GM21619 (cell line): ENCODE data around the gene KCNV2.

Source experiments
- ATAC-seq: cut with Tn5 transposase; IDR thresholded peaks from one replicate; pipeline ENCODE4 v1.9.1; 2021; ENCODE audit not compliant: unreplicated experiment

The KCNV2 gene

DNA sequence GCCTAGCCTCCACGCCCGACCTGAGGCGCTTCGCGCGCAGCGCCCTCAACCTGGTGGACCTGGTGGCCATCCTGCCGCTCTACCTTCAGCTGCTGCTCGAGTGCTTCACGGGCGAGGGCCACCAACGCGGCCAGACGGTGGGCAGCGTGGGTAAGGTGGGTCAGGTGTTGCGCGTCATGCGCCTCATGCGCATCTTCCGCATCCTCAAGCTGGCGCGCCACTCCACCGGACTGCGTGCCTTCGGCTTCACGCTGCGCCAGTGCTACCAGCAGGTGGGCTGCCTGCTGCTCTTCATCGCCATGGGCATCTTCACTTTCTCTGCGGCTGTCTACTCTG lies 1.4 kb downstream of the KCNV2 start:
- ATAC-seq = no peak

GRCh38 chr9:2720179-2720654 lies 2.9 kb downstream of the KCNV2 start:
- no peak for ATAC-seq

DNA sequence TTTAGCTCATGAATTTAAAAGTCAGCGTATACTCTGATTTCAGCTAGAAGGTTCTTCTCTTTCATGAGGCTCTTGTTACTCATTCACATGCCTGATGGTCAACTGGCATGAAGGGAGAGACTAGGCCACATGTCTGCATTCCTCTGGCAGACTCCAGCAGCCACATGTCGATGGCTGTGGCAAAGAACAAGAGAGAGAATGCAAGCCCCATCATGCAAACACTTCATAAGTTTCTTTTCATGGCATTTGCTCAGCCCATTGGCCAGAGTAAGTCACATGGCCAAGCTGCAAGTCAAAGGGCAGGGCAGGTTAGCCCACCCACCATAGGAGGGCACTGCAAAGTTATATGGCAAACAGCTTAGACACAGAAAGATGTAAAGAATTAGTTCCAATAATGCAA lies 5.4 kb downstream of the KCNV2 start:
- ATAC-seq = no peak

GRCh38 chr9:2723376-2724065 lies 6.2 kb downstream of the KCNV2 start:
- no peak for ATAC-seq

- ATAC-seq = no peak
These were observed 7.8 kb downstream of the KCNV2 start for GRCh38 chr9:2725126-2725525.

DNA sequence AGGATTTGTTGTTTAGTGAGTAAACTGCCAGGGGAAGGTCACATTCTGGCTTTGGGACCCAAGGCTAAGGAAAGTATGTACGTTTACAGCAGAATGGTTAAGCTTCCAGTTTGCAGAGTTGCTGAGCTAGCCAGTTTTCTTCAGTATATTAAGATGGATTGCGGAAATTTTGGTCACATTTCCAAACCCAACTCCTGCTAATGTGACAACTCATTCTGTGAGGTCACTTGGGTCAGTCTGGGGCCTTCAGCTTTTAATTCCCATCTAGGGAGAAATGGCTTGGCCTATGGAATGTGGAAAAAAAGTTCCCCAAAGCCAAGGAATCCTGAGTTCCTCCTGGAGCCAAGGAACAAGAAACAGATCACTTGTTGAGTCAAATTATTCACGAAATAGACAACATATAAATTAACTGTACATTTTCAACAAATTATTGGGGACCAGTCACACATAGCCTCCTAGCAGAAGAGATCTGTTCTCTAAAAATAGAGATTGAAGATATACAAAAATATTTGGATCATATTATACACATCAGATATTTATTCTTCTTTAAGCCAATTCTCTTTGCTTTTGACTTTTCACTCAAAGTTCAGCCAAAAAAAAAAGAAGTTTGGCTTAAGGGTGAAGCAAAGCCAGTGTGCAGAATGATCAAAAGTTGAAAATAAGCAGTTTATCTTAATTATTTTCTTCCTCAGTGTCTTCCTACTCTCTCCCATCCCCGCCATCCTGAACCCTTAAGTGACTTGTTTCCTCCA lies 8.8 kb downstream of the KCNV2 start:
- ATAC-seq = no peak

DNA sequence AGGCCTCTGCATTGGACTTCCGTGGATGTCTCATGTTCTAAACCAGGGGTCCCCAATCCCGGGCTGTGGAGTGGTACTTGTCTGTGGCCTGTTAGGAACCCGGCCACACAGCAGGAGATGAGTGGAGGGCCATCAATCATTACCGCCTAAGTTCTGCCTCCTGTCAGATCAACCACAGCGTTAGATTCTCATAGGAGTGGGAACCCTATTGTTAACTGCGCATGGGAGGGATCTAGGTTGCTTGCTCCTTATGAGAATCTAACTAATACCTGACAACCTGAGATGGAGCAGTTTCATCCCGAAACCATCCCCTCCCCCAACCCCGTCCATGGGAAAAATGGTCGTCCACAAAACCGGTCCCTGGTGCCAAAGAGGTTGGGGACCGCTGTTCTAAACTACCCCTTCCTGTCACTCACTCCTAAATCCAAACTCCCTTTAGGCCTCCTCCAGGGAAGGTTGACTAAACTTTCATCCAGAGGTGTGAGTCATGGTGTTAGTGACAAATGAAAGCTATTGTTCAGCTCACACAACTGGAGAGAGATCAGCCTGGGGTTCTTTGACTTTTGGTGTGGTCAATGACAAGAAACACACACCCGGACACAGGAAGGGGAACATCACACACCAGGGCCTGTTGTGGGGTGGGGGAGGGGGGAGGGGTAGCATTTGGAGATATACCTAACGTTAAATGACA lies 9.5 kb downstream of the KCNV2 start:
- no peak for ATAC-seq

GRCh38 chr9:2727374-2727773 lies 10.1 kb downstream of the KCNV2 start:
- ATAC-seq = no peak

DNA sequence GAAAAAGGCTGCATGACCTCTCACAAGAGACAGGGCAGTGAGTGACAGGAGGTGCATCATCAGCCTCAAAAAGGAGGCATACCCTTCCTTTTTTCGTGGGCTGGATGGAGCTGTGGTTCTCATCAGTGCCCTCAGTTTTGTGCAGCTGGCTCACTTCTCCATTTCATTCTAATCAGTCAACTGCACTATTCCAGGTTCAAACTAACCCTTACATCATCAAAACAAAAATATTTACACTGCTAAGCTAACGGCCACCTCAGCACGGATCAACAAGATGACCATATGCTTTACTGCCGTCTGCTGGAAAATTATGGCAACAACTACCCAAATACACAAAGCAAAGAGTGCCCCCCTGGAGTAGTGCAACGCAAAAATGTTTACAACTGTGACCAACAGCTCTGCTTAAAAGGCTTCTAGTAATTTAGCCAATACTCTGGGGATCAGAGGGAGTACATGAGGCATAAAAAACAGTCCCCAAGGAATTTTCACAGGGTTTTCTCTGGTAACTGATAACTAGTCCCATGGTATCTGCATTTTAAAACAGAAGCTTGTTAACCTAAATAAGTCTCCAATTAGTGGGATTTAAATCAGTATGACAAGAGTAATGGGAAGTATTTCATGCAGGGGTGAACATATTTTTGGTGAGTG lies 10.8 kb downstream of the KCNV2 start:
- peak; percentile 87 for ATAC-seq

DNA sequence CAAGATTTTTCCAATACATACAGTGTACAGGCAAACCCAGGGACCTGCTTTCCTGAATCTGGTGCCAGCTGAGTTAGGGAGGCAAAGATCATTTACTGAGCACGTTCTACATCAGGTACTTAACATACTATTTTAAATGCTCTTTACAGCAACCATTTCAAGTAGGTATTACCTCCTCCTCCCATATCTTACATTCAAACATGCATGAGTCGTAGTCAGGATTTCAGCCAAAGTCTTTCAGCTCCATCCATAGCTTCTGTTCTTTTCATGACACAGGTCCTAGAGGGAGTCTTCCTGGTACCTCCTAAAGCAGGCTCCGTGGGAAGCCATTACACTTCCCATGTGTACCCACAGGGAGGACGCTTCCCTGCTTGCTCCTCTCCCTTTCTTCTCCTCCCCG lies 11.7 kb downstream of the KCNV2 start:
- ATAC-seq = no peak

GRCh38 chr9:2729721-2730120 lies 12.4 kb downstream of the KCNV2 start:
- no peak for ATAC-seq

GRCh38 chr9:2730971-2731370 lies 13.7 kb downstream of the KCNV2 start:
- no peak for ATAC-seq

DNA sequence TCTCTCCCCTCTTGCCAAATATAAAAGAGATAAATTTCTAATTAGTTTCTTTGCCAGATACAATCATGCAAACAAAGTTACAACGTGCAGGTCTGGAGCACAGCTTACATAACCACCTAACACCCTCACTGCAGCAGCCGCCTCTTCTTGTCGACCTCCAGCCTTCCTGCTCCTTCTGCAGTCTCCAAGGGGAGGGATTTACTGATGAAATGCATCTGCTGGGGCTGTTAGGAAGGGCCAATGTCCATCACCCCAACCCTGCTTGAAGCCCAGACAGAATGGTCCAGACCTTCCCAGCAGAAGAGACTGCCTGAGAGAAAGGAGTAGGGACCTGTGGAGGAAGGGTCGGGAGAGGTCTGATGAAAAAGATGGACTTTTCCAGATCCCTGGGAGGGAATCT lies 15.2 kb downstream of the KCNV2 start:
- ATAC-seq = no peak

- ATAC-seq = no peak
These were observed 23.3 kb downstream of the KCNV2 start for GRCh38 chr9:2740616-2741015.

GRCh38 chr9:2741441-2742158 lies 24.3 kb downstream of the KCNV2 start:
- ATAC-seq = no peak

DNA sequence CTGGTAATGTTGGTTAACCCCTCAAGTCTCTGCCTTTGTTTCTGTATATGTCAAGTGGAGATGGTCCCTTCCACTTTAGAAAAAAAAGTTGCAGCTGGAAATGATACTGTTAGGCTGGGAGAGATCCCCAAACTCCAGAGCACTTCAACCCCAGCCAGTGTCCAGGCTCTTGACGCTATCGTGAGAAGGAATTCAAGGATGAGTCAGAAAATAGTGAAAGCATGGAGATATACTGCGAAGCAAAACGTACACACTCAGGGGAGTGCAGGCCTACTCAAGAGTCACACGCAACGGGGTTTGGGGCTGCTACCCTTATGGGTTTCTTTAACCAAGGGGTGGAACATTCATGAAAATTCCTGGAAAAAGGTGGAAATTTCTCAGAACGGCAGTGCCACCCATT lies 24.9 kb downstream of the KCNV2 start:
- ATAC-seq = no peak

DNA sequence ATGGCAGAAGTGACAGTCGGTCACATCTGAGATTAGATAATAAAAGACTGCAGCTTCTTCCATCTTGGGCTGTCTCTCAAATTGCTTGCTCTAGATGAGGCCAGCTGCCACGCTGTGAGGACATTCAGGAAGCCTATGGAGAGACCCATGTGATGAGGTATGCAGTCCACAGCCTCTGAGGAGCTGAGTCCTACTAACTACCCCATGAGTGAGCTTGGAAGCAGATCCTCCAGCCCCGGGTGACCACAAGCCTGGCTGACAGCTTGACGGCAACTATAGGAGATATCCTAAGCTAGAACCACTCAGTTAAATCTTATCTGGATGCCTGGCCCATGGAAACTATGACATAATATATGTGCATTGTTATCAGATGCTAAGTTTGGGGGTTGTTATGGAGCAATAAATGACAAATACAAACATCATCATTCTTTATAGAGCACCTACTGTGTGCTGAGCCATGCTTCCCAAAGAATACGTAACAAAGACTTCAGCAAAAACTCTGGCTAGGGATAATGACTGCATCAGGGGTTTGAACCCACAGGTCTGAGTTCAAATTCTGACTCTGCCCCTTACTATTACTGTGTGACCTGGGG lies 26.7 kb downstream of the KCNV2 start:
- ATAC-seq = no peak

DNA sequence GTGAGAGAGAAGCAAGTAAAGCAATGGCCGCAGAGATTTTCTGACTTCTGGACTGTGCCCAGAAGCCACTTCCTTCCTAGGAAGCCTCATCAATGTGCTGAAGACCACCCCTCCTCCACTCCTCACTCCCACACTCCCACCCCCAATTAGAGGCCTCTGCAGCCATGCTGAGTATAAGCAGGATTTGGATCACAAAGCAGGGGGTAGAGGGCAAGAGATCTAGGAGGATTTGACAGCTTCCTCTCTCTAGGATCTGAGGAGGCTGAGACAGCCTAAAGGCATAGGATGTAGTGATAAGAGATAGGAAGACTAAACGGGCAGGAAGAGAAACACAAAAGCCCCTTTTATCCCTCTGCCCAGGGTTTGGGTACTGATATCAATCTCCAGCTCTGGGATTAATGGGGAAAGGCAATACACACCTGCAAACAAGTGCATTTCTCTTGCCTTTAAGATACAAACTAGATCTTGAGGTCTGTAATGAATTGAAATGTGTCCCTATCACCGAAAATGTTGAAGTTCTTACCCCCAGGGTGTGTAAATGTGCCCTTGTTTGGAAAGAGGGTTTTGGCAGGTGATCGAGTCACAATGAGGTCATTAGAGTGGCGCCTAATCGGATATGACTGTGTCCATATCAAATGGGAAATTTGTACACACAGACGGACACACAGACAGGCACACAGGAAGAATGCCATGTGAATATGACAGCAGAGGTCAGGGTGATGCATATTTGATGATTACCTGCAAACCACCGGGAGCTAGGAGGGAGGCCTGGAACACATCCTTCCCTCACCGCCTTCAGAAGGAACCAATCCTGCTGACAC lies 28.5 kb downstream of the KCNV2 start:
- no peak for ATAC-seq

- no peak for ATAC-seq
These were observed 32.2 kb downstream of the KCNV2 start for GRCh38 chr9:2749485-2749884.

GRCh38 chr9:2755285-2755684 lies 38.0 kb downstream of the KCNV2 start:
- no peak for ATAC-seq
